Lung microvascular endothelial cell (primary cell): ENCODE measurements around the gene HOXD8. TPM values are rescaled to one million over a fixed set of nuclear protein-coding genes. Genes with fewer than 3 reads are reported as not detected.

Source experiments
- DNase-seq, 2 donors: peaks; one replicate each; pipeline versions ENCODE4 v3.0.0 to v3.0.0-alpha.2; 2010; ENCODE audit warnings: low read depth in 2 of 2
- total RNA-seq: library from RNA; depleted of rRNA; stranded (reverse); fragments of >200 nt; gene quantifications from 2 replicates; pipeline ENCODE4 v1.2.1, GENCODE V29; 2014

Gene HOXD8
- total RNA-seq, 1 donor from 2014 or later = 27.4 TPM

DNA sequence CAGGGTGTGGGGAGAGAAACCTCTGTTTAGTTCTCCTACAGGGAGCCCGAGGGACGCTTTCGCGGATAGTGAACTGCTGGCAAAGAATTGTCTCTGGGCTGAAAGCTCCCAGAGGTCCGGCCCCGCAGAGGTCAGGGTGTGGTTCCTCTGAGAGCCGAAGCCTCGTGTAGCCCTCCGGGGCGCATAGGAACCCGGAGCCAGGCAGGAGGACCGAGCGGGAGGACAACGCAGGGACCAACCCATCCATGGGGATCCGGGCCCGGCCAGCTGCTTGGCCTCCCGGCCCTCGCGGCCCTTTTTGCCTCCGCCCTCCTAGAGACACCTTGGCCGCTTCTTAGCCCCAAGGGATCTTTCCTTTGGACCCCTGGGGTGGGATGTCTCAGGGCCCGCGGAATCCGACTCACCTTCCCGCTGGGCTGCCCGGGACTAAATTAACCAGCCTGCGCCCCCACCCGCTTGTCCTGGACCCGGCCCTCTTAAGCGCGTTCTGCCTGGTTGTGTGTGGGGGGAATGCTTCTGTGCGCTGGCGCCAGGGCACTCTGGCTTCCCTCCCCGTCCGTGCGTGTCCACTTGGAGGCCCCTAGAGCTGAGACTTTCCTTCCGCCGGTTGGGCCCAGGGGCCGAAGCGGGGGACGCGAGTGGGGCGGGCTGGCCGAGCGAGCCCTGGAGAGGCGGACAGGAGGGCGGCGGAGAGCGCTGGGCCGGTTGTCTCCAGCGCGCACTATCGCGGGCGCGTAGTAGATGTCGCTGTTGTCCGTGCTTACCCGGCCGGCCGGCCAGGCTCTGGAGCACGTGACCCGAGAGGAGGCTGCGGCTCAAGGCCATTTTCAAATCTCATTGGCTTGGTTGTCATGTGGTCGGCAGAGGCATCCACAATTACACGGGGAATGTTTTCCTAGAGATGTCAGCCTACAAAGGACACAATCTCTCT lies 13.4 kb upstream of the HOXD8 start, which contains the start of gene HOXD10:
Gene HOXD10 (plus strand): TSS at position 896 of the 931 bp plus-strand sequence. CDS start 56 bp downstream, outside the sequence.
- peak; percentile 28 to 98 for DNase-seq

DNA sequence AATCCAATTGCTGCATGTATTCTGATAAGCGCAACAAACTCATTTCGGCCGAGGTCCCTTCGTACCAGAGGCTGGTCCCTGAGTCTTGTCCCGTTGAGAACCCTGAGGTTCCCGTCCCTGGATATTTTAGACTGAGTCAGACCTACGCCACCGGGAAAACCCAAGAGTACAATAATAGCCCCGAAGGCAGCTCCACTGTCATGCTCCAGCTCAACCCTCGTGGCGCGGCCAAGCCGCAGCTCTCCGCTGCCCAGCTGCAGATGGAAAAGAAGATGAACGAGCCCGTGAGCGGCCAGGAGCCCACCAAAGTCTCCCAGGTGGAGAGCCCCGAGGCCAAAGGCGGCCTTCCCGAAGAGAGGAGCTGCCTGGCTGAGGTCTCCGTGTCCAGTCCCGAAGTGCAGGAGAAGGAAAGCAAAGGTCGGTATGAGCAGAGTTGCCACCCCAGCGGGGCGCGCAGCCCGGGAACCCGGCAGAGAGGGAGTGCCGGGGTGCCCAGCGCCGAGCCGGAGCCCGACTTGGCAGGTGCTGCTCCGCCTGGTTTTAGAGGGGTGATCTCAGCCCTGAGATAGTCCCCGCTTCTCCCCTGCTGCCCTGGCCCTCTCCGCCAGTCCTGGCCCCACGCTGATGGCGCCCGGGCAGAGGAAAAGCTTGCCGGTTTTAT lies 12.2 kb upstream of the HOXD8 start:
- peak in 1 of 2 donors; percentile 52 for DNase-seq

DNA sequence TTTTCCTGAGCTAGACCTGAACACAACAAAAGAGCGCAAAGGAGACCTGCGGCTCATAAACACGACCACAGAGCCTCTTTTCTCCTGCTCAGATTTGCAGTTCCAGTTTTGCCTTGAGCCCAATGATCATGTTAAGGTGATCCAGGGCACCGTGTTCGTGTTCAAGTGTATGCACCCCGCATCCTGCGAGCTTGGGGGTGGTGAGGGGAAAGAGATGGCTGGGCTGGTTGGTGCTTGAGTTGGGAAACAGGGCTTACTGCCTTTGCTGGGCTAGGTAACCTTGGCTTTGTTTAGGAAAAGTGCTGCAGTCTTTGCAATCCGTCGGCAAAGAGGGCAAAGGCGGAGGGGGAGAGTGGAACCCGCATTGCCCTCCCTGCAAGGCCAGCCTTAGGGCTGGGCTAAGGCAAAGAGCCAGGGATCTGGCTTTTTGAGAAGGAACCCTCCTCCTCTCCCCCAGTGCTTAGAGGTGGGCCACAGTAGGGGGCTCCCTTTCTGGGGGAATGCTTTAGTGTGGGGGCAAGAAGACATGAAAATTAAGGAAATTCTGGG lies 11.6 kb upstream of the HOXD8 start:
- peak in 1 of 2 donors; percentile 42 for DNase-seq

DNA sequence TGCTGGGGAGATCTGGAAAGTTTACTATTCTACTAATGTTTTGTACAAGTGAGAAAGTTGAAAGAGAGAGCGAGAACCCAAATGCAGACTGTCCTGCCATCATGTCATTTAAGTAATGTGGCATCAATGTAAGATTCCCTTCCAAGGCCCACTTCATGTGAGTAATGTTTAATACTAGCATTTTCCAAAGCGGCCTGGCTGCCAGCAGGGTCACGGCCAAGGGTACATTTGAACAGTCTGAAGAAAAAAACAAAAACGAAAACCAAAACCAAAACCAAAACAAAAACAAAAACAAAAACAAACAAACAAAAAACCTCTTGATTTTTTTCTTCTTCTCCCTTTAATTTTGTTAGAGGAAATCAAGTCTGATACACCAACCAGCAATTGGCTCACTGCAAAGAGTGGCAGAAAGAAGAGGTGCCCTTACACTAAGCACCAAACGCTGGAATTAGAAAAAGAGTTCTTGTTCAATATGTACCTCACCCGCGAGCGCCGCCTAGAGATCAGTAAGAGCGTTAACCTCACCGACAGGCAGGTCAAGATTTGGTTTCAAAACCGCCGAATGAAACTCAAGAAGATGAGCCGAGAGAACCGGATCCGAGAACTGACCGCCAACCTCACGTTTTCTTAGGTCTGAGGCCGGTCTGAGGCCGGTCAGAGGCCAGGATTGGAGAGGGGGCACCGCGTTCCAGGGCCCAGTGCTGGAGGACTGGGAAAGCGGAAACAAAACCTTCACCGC lies 10.7 kb upstream of the HOXD8 start:
- DNase-seq = peak; percentile 23 to 90

GRCh38 chr2:176120364-176121189 lies 8.9 kb upstream of the HOXD8 start:
- DNase-seq = peak in 1 of 2 donors; percentile 64

- DNase-seq = peak in 1 of 2 donors; percentile 48
Observed at GRCh38 chr2:176121190-176122051, 8.1 kb upstream of the HOXD8 start.

DNA sequence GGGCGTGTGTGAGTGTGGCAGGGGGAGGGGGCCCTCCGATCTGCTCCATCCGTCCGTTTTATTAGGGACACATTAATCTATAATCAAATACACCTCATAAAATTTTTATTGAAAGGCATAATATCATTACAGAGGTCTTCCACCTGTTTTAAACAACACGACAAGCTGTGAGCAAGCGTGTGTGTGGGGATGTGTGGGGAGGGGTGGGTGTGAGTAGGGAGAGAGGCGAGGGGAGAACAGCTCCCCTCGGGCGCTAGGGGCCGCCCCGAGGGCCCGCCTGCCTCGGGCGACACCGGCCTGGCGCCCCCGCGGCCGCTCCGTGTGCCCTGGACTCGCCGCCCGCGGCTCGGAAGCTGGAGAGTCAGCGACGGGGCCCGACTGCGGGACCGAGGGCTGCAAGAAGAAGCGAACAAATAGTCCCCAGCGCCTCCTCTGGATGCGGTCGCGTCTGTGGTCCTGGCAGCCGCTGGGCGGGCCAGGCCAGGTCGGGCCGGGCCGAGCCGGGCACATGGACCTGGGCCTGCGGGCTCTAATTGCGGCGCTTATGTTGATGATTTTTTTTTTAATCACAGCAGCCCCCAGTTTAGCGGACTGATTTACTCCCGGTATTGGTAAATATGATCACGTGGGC lies 7.3 kb upstream of the HOXD8 start:
- peak in 1 of 2 donors; percentile 95 for DNase-seq

DNA sequence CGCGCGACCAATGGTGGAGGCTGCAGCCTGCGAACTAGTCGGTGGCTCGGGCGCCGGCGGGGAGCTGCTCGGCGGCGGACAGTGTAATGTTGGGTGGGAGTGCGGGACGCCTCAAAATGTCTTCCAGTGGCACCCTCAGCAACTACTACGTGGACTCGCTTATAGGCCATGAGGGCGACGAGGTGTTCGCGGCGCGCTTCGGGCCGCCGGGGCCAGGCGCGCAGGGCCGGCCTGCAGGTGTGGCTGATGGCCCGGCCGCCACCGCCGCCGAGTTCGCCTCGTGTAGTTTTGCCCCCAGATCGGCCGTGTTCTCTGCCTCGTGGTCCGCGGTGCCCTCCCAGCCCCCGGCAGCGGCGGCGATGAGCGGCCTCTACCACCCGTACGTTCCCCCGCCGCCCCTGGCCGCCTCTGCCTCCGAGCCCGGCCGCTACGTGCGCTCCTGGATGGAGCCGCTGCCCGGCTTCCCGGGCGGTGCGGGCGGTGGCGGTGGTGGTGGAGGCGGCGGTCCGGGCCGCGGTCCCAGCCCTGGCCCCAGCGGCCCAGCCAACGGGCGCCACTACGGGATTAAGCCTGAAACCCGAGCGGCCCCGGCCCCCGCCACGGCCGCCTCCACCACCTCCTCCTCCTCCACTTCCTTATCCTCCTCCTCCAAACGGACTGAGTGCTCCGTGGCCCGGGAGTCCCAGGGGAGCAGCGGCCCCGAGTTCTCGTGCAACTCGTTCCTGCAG lies 6.7 kb upstream of the HOXD8 start, which contains the start of gene HOXD9:
Gene HOXD9 (plus strand): TSS at position 37 of the 728 bp plus-strand sequence. CDS start 50 bp downstream, at position 87.
- peak in 1 of 2 donors; percentile 19 for DNase-seq

GRCh38 chr2:176123411-176124109 lies 5.9 kb upstream of the HOXD8 start:
- peak in 1 of 2 donors; percentile 48 for DNase-seq

GRCh38 chr2:176124110-176124946 lies 5.2 kb upstream of the HOXD8 start:
- peak in 1 of 2 donors; percentile 59 for DNase-seq

GRCh38 chr2:176124947-176125771 lies 4.3 kb upstream of the HOXD8 start:
- DNase-seq = peak in 1 of 2 donors; percentile 50

GRCh38 chr2:176125772-176126054 lies 3.8 kb upstream of the HOXD8 start:
- DNase-seq = peak in 1 of 2 donors; percentile 66

GRCh38 chr2:176126929-176127773 lies 2.4 kb upstream of the HOXD8 start:
- DNase-seq = peak; percentile 68 to 93

- no peak for DNase-seq
Observed at GRCh38 chr2:176127774-176128072, 1.8 kb upstream of the HOXD8 start.
